GM23338 (cell line): ENCODE results near the gene SLC38A9. TPM values are rescaled to one million over a fixed set of nuclear protein-coding genes. Genes with fewer than 3 reads are reported as not detected.

Source experiments
- ATAC-seq: fragments of 200-7000 bp; cut with Tn5 transposase; 3 replicates; pipeline ENCODE4 v1.9.1; 2020
- DNase-seq: peaks from one replicate; pipeline ENCODE4 v3.0.0-alpha.2; 2015; ENCODE audit warnings: low spot score
- H2AFZ ChIP-seq: fragments of 200-600 bp; sonication (generic); 2 replicates; pipeline ENCODE4 v1.8.0; 2016; ENCODE audit warnings: antibody characterized with exemption, mild to moderate bottlenecking, moderate library complexity
- H3F3A ChIP-seq: fragments of 200-600 bp; sonication (generic); replicated peaks from 2 replicates; pipeline ENCODE4 v1.8.0; 2017; ENCODE audit warnings: antibody characterized with exemption, mixed run types, low read depth
- H3K27ac ChIP-seq: fragments of 200-600 bp; sonication (generic); 2 replicates; pipeline ENCODE4 v1.6.1; 2016; ENCODE audit warnings: low read depth
- H3K27me3 ChIP-seq: fragments of 200-600 bp; sonication (generic); 2 replicates; pipeline ENCODE4 v1.8.0; 2016; ENCODE audit warnings: mild to moderate bottlenecking, mixed run types, moderate library complexity; ENCODE audit not compliant: insufficient read depth
- H3K36me3 ChIP-seq: fragments of 200-600 bp; sonication (generic); 2 replicates; pipeline ENCODE4 v1.8.0; 2016; ENCODE audit warnings: mild to moderate bottlenecking; ENCODE audit not compliant: insufficient read depth
- H3K4me1 ChIP-seq: fragments of 200-600 bp; sonication (generic); 2 replicates; pipeline ENCODE4 v1.8.0; 2016; ENCODE audit warnings: mild to moderate bottlenecking, moderate library complexity; ENCODE audit not compliant: insufficient read depth
- H3K4me2 ChIP-seq: fragments of 200-600 bp; sonication (generic); 2 replicates; pipeline ENCODE4 v1.7.1; 2017; ENCODE audit warnings: mixed run types
- H3K4me3 ChIP-seq: fragments of 200-600 bp; sonication (generic); 2 replicates; pipeline ENCODE4 v1.6.1; 2016; ENCODE audit warnings: mixed run types
- H3K79me2 ChIP-seq: fragments of 200-600 bp; sonication (generic); replicated peaks from 2 replicates; pipeline ENCODE4 v1.8.0; 2017; ENCODE audit warnings: mild to moderate bottlenecking; ENCODE audit not compliant: insufficient read depth
- H3K9me2 ChIP-seq: fragments of 200-600 bp; sonication (generic); 2 replicates; pipeline ENCODE4 v1.8.0; 2017; ENCODE audit not compliant: insufficient read depth
- H4K20me1 ChIP-seq: fragments of 200-600 bp; sonication (generic); replicated peaks from 2 replicates; pipeline ENCODE4 v1.8.0; 2017; ENCODE audit warnings: mild to moderate bottlenecking; ENCODE audit not compliant: insufficient read depth
- H3K27ac Mint-ChIP-seq: 2 replicates; pipeline ENCODE4 v1.8.0; 2020; ENCODE audit warnings: inconsistent platforms, mild to moderate bottlenecking, moderate library complexity, mixed read lengths
- H3K27me3 Mint-ChIP-seq: 3 replicates; pipeline ENCODE4 v1.8.0; 2022; ENCODE audit warnings: low read depth, mild to moderate bottlenecking, moderate library complexity, mixed read lengths, inconsistent platforms; ENCODE audit not compliant: insufficient read depth, poor library complexity
- H3K36me3 Mint-ChIP-seq: 3 replicates; pipeline ENCODE4 v1.8.0; 2021; ENCODE audit warnings: low read depth, mild to moderate bottlenecking, inconsistent platforms, moderate library complexity, mixed read lengths
- H3K4me1 Mint-ChIP-seq: 3 replicates; pipeline ENCODE4 v1.8.0; 2020; ENCODE audit warnings: mild to moderate bottlenecking, inconsistent platforms, mixed read lengths
- H3K4me3 Mint-ChIP-seq: 3 replicates; pipeline ENCODE4 v1.8.0; 2021; ENCODE audit warnings: moderate library complexity, mild to moderate bottlenecking, inconsistent platforms, mixed read lengths
- H3K9me3 Mint-ChIP-seq: 3 replicates; pipeline ENCODE4 v1.8.0; 2020; ENCODE audit warnings: moderate library complexity, mild to moderate bottlenecking, inconsistent platforms, mixed read lengths
- CREB1 ChIP-seq: fragments of 250-450 bp; sonication (Bioruptor Pico); IDR thresholded peaks from 2 replicates; pipeline ENCODE4 v1.5.0; 2020; ENCODE audit warnings: low read depth, mild to moderate bottlenecking, moderate library complexity
- ETS1 ChIP-seq: IDR thresholded peaks from 2 replicates; pipeline ENCODE4 v1.6.1; 2016; ENCODE audit warnings: antibody characterized with exemption
- EZH2 ChIP-seq: fragments of 200-600 bp; sonication (generic); IDR thresholded peaks from one replicate; pipeline ENCODE4 v1.8.0; 2017; ENCODE audit warnings: antibody characterized with exemption, mild to moderate bottlenecking, low read depth; ENCODE audit not compliant: unreplicated experiment
- JUNB ChIP-seq: IDR thresholded peaks from one replicate; pipeline ENCODE4 v1.6.1; 2016; ENCODE audit warnings: antibody characterized with exemption; ENCODE audit not compliant: unreplicated experiment
- NANOG ChIP-seq: IDR thresholded peaks from 2 replicates; pipeline ENCODE4 v1.6.1; 2016; ENCODE audit warnings: antibody characterized with exemption, borderline replicate concordance
- REST ChIP-seq: IDR thresholded peaks from one replicate; pipeline ENCODE4 v1.6.1; 2018; ENCODE audit warnings: antibody characterized with exemption; ENCODE audit not compliant: unreplicated experiment
- STAT1 ChIP-seq: IDR thresholded peaks from one replicate; pipeline ENCODE4 v1.6.1; 2016; ENCODE audit warnings: antibody characterized with exemption; ENCODE audit not compliant: unreplicated experiment
- ZNF331 ChIP-seq: fragments of 250-450 bp; sonication (Bioruptor Pico); IDR thresholded peaks from 2 replicates; pipeline ENCODE4 v1.5.0; 2020; ENCODE audit warnings: low read depth, mild to moderate bottlenecking, moderate library complexity
- ZNF462 ChIP-seq: fragments of 250-450 bp; sonication (Bioruptor Pico); IDR thresholded peaks from 2 replicates; pipeline ENCODE4 v1.5.0; 2020; ENCODE audit warnings: mild to moderate bottlenecking, moderate library complexity
- polyA plus RNA-seq: library from polyadenylated mRNA; unstranded; fragments of >200 nt; fragmentation: Nextera tagmentation; extraction: Ambion mirVana; gene quantifications from 2 replicates; pipeline ENCODE4 v1.2.1, GENCODE V29; 2016
- total RNA-seq: library from RNA; depleted of rRNA; stranded (reverse); fragments of >200 nt; shearing (Covaris generic); gene quantifications from 2 replicates; pipeline ENCODE4 v1.2.3, GENCODE V29; 2014

Gene SLC38A9
- total and polyA plus RNA-seq, 2 experiments from 2014 or later = 30.8 to 64.8 TPM

- Histone ChIP-seq H3K4me1 (peaks cover 22% of the 10 kb centered on the region), H3K36me3 (no peaks in the 10 kb centered on the region), H3K4me2 (no peak overlapping the region), H3K27me3 (no peaks in the 10 kb centered on the region), H3K27ac (no peak overlapping the region), H3K79me2 (no peaks in the 10 kb centered on the region), H3F3A (no peaks in the 10 kb centered on the region), H2AFZ (no peak overlapping the region), H4K20me1 (no peaks in the 10 kb centered on the region), H3K9me2 (no peaks in the 10 kb centered on the region), H3K4me3 (no peak overlapping the region)
- no peak overlapping the region for H3K4me3 Mint-ChIP-seq
- ATAC-seq (no peak), DNase-seq (no peak)
- H3K27ac Mint-ChIP-seq = 0 out of 2 replicates have a peak overlapping the region, but pooled peaks have one; percentile 32
- peaks cover 19% of the 10 kb centered on the region for H3K4me1 Mint-ChIP-seq
- peaks cover 2% of the 10 kb centered on the region for H3K27me3 Mint-ChIP-seq
- peaks cover 10% of the 10 kb centered on the region; the same call in 2 of the 3 replicates for H3K36me3 Mint-ChIP-seq
- no peak for TF ChIP-seq ETS1
- no peaks in the 10 kb centered on the region for H3K9me3 Mint-ChIP-seq
These were observed 77.3 kb downstream of the SLC38A9 start for GRCh38 chr5:55634866-55635265.

- H4K20me1 ChIP-seq = no peaks in the 10 kb centered on the region
- no peak overlapping the region for H3K4me3 ChIP-seq
- peak overlapping the region; percentile 21; the same call in 1 of the 2 replicates for H3K27ac ChIP-seq
- H3K4me3 Mint-ChIP-seq = no peak overlapping the region
- no peak overlapping the region for H2AFZ ChIP-seq
- H3K4me1 Mint-ChIP-seq = peaks cover 21% of the 10 kb centered on the region
- H3K4me2 ChIP-seq = no peak overlapping the region
- no peaks in the 10 kb centered on the region for H3K79me2 ChIP-seq
- no peaks in the 10 kb centered on the region for H3K27me3 ChIP-seq
- no peaks in the 10 kb centered on the region for H3K9me2 ChIP-seq
- ATAC-seq = no peak
- no peaks in the 10 kb centered on the region for H3K36me3 ChIP-seq
- no peaks in the 10 kb centered on the region for H3K9me3 Mint-ChIP-seq
- DNase-seq = no peak
- H3K36me3 Mint-ChIP-seq = peaks cover 12% of the 10 kb centered on the region; the same call in 2 of the 3 replicates
- 0 out of 2 replicates have a peak, but pooled peaks cover 3% of the 10 kb centered on the region for H3F3A ChIP-seq
- H3K27me3 Mint-ChIP-seq = peaks cover 2% of the 10 kb centered on the region
- H3K27ac Mint-ChIP-seq = no peak overlapping the region
- H3K4me1 ChIP-seq = peaks cover 23% of the 10 kb centered on the region
- no peak for TF ChIP-seq REST
- TF ChIP-seq ZNF331 (CRISPR knock-in tag) = no peak
- no peak for TF ChIP-seq CREB1 (CRISPR knock-in tag)
- TF ChIP-seq ZNF462 (CRISPR knock-in tag) = no peak
- TF ChIP-seq STAT1 = no peak
- TF ChIP-seq ETS1 = no peak
- TF ChIP-seq EZH2 = no peak
- TF ChIP-seq NANOG = no peak
- TF ChIP-seq JUNB = no peak
These were observed 77.8 kb downstream of the SLC38A9 start for GRCh38 chr5:55634209-55634805.
